Measurements from ENCODE around the gene PANX1.

DNA sequence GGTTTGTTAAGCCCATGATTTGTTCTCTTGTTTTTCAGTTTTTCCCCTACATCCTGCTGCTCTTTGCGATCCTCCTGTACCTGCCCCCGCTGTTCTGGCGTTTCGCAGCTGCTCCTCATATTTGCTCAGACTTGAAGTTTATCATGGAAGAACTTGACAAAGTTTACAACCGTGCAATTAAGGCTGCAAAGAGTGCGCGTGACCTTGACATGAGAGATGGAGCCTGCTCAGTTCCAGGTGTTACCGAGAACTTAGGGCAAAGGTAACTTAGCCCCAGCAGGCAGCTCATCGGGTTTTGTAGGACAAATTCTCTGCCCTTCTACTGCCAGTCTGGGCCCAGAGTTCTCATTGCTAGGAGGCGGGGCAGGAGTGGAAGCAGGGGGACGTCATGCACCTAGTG is 49.7 kb downstream of the PANX1 start:
- TF ChIP-seq POLR2A (IDR thresholded peaks at IDR 0.05; ENCODE audit: low read depth, low read length) = no peak
- TF ChIP-seq TAF1 (IDR thresholded peaks at IDR 0.05; ENCODE audit: borderline replicate concordance, low read depth, low read length) = no peak
- no peak for TF ChIP-seq POLR2AphosphoS5 (IDR thresholded peaks at IDR 0.05; ENCODE audit: low read depth, low read length)
